NCI-H2081 (cell line): ENCODE measurements around the gene EVA1A.

ENCODE experiments used
- DNase-seq, 2 experiments: peaks; one replicate each; lab custom pipeline; 2025; lab: John Stamatoyannopoulos, UW

Gene EVA1A, protein sequence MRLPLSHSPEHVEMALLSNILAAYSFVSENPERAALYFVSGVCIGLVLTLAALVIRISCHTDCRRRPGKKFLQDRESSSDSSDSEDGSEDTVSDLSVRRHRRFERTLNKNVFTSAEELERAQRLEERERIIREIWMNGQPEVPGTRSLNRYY

DNA sequence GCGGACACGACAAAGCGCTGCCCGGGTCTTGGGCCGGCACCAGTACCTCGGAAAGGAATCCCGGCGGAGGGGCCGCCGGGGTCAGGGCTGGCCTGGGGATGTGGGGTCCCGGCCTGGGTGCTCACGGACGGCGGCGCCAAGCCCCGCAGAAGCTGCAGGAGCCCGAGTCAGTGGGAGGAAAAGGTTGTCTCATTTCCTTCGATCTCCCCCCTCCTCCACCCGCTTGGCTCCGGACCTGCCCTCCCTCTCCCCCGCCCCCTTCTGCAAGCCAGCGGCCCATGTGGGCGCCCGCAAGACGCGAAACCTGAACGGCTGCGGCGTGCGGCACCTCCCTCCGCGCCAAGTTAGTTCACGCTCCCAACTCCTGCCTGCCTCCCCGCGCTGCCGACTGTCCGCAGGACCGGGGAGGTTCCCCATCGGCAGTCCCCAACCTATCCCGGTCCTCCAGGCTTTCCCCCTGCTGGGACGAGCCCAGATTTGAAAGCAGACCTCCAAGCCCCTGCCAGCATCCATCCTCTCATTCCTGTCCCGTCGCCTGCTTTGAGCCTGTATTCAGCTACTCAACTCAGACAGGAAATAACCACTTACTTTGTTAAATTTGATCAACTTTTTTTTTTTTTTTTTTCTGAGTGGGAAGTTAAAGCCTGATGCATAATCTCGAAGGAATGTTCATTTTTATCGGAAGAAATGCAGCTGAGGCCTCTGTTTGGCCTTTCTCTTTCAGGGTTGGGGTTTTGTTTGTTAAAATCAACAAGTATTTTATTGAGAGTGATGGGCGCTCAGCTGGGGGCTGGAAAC is at the start of gene EVA1A:
Gene EVA1A (minus strand): TSS at position 172 of the 798 bp plus-strand sequence. CDS start 42,799 bp downstream, outside the sequence.
- DNase-seq = peak; percentile 45 to 58

DNA sequence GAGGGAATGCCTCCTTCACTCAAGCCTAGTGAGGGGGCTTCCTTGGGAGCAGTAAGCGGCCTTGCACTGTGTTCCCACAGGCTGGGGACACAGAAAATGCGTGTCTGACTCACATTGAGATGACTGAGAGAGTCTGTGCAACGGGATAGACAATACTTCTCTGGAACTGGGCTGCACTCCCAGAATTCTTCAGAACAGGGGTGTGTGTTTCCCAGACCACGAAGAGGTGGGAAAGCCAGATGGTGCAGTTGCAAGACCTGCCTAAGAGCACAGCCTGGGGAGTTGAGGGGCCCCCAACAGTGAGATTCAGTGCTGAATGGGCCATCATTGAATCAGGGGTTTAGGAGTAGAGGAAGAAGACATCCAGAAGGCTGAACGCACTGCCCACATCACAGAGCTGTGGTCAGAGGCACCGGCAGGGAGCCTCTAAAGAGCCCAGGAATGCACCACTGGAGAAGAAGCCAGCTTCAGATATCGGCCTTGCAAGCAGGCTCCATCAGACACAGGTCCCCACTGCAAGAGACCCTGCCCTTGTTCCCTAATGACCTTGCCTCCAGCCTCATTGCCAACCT is 49.3 kb upstream of the EVA1A start:
- DNase-seq = no peak

DNA sequence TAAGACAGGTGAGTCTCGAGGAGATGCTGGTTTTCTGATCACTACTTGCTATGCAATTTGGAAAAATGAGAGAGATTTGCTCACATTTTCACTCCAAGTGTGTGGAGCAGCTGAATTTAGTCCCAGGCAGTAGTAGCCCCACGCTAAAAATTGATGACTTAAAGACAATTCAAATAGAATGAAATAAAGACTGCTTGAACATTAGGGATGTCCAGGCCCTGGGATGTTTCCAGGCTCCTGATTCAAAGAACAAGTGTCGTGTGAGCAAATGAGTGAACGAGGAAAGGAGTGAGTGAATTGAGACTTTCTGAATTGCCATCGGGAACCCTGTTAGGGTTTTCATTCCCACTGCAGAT is 48.6 kb upstream of the EVA1A start:
- DNase-seq = no peak

DNA sequence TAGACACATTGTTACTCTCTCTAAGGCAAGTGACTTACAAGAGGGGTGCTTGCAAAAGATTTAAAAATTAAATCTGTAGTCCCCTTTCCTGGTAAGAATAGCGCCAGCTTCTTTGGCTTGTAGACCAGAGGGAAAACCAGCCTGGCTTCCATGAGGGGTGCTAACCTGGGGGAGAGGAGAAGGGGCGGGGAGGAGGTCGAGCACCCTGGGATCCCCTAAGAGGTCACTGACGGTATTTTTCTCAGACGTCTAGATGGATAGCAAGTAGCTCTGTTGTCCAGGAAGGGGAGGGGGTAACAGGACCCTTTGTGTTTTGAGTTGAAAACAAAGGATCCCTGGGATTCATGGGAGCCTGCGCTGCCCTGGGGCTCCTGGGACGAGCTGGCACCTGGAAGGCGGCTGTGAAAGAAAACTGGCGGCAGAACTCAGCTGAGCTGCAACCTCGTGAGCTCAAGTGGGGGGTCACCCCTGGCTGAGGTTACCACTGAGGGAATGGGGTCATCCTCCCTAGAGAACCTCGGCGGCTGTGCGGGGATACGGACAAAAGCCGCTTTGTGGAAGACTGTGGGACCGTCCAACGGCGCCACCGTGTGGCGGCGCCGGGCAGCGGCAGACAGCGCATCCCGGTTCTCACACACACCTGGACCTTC is 48.1 kb upstream of the EVA1A start:
- DNase-seq = peak; percentile 64 to 72

DNA sequence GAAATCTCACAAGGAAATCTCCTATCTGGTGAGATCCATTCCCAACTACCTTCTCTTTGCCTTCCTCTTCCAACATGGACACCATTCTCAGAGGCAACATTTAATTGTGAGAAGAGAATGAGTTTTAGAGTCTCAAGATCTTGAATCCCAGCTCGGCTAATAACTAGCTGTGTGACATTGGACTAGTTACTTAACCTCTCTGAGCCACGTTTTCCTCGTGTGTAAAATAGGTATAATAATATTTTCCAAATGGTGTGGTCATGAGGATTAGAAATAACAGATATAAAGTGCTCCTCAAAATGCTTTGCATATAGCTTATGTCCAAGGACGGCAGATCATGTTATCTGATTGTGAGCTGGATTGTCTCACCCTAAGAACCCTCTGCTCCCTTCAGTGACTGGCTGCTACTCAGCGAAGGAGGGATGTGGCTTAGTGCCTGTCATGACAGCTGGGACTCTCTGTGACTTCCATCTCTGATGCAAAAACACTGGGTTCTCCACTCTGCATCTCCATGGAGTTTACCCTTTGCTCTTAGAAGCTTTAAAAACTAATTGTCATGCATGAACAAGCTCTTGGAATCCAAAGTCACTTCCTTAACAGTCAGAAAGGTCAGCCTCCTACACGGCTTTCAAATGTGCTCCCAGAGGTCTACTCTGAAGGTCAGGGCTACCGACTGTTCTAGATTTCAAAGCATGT is 47.4 kb upstream of the EVA1A start:
- DNase-seq = no peak

DNA sequence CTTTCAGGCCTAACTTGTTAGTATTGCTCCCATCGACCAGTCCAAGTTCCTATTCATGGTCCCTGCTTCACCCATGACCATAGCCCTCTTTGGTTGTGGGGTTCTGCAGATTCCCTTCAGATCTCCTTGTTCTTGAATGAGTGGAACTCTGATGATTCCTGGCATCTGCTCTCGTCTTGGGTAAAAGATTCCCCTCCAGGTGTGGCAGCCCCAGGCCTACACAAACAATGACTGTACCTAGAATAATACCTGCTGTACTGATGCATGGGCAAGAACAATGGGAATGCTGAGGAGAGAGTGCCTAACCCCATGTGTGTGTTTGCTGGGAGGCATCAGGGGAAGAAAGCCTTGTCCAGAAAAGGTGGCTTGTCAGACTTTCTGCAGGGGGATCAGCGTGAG is 46.7 kb upstream of the EVA1A start:
- DNase-seq = no peak

DNA sequence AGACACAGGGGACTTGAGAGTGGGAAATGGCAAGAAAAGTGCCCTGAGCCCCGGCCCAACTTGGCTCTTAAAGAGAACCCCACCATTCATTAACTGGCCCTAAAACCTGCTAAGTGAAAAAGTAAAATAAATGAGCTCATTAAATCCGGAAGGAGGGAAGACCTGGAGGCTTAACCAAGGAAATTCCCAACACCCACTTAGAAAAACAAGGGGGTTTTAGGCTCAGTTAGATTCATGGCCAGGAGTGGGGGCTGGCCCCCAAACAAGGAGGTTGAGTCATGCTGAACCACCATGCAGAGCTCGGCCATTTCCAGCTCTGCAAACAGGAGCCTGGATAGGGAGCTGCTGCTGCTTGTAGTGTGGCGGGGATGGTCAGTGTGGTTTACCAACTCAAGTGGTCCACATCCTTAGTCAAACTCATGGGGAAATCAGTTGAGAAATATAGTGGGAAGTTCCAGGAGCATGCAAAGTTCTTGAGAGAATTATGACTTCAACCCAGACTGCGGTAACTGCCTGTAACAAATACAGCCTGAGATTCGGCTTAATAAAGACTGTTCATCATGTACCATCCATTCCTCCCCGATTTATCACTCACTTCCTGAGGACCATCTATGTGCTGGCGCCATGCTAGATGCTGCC is 46.1 kb upstream of the EVA1A start:
- no peak for DNase-seq

DNA sequence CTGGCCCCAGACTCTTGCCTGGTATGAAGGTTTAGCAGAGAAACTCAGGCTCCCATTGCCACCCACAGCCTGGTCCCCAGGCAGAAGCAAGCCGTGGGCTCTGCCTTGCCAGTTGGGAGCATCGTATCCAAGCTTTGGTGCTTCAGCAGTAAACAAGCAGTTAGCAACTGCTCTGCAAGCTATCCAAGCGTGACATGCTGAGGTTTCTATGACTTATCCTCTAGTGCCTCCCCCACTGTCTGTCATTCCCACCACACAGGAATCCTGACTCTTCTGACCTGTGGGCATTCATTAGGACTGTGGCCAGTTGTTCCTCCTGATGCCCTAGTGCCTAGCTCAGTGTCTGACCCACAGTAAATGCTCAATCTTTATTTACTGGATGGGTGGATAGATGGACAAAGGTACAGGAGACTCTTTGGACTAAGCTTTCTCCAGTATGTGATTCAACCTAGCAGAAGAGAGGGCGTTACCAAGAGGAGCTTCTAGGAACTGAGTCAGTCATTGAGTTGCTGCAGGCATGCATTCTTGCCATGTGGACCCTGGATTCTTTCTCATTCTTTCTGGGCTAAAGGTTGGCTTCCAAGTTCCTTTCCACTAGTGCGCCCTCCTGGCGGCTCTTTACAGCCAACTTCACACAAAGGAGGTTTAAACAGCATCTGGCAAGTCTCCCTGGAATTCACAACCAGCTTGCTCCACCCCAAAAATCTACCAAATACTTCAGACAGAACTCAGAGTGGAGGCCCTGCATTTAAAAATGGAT is 45.2 kb upstream of the EVA1A start:
- DNase-seq = no peak

DNA sequence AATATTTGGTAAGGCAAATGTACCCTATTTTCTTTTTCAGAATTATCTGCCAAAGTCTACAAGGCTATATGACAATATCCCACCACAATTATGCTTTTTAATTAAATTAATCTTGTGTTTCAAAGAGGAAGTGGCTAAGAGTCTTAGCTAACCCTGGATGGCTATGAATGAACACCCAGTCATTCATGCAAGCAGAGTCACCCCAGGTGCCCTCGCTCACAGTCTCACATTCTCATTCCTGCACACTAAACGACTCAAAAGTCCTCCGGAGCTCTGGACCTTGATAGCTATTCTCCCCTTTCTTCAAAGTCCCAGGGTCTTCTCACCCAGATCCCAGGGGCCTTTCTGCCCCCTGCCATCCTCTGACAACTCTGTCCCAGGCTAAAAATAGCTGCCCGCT is 43.7 kb upstream of the EVA1A start:
- DNase-seq = no peak

DNA sequence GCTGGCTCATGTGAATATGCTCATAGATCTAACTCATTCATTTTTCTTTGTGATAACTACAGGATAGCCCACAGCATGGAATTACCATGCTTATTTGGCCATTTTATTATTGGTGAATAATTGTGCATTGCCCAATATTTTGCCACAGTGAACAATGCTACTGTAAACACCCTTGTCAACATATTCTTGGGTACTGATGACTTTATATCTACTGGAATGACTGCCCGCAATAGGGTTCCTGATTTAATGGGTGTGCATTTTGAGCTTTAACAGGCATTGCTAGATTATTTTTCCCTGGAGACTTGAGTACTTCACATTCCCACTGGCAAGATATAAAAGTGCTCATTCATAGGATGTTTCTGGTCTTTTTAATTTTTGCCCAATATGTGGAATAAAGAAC is 42.7 kb upstream of the EVA1A start:
- no peak for DNase-seq

DNA sequence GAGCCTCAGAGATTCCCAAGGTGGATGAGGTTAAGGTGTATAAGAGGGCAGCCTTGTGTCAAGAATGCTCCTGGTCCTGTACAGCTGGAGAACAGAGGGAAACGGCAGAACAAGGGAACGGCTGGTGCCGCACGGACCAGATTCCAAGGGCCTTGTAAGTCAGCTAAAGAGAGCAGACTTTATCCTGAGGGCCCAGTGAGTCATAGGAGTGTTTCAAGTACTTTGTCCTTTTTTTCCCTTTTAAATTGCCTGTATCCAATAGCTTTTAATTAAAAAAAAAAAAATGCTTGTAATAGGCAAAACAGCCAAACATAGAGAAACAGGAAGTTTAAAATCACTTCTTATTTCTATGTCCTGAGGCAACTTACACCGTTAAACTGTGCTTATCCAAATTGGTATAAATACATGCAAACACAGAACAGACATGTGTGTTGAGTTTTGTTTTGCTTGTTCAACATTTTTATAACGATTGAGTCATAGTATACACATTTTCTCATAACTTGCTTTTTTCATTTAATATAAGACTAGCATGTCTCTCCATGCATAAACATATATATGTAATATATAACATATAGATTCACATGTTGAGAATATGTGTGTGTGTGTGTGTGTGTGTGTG is 42.1 kb upstream of the EVA1A start:
- no peak for DNase-seq

DNA sequence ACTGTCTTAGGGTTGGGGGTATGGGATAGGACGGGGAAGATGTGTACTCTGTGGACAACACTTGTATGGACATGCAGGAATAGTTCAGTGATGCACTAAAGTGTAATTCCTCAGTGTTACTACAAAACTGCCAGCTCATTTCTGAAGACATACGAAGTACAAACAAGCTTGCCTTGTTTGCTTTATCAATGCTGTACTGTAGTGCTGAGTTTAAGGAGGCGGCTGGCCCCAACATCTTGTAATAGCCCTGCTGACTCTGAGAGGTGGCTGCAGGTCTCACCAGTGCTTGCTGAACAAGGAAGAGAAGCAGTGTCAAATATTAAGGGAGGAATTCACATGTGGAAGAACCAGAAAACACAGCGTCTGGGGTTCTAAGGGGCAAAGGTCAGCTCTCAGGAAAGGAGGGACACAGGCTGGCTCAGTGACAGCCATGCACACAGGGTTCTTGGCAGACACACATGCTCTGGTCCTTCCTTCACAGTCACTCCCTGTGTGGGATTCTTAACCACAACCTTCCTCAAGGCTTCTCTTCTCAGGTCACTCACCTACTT is 39.8 kb upstream of the EVA1A start:
- DNase-seq = no peak

DNA sequence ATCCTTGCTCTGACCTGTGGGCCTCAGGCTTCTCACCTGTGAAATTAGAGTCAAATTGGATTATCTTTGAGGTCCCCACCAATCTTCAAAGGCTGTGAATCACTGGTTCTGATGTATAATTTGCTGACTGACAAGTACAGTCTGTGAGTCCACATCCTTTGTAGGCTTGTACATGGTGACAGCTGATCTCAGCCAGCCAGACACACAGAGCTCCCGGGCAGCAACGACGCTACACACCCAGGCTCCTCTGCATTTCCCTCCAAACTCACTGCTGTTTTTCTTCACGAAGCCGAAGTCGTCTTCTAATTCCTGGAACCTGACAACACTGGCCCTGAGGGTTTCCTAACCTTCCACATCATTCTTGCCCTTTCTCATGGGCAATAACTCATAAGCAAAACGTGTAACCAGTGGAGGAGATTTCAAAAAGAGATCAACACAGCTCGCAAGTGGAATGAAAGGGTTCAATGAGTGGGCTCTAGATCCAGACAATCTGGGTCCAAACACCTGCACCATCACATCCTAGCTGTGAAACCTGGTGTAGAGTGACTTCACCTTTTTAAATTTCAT is 37.9 kb upstream of the EVA1A start:
- DNase-seq = no peak

DNA sequence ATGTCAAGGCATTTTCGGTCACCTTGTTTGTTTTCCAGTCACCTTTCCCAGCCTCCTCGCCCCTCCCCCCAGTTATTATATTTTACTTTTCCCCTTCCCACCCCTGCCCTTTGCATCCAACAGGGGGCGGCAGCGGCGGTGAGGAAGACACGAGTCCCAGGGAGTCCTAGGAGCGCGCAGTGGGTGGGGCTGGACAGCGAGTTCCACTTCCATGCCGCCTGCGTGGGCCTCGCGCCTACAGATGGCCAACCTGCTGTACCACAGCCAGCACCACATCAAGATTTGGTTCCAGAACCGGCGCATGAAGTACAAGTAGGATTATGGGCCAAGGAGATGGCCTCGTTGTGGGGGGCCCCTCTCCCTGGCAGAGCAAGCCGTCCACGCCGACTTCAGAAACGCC is 37.2 kb upstream of the EVA1A start:
- DNase-seq = no peak

DNA sequence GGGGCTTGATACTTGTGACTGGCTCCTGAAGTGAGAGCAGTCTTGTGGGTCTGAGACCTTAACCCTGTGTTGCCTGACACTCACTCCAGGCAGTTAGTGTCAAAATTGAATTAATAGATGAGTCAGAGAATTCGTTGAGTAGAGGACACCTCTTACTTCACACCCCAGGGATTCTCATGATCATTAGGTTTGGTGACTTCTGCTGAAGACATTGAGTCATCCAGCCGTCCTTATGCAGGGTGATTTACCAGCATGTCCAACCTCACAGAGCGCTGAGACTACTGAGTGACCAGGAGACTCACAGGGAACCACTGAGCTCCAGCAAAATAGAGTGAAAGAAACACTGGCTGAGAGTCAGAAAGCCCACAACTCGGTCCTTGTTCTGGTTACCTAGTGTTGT is 36.0 kb upstream of the EVA1A start:
- DNase-seq = no peak

DNA sequence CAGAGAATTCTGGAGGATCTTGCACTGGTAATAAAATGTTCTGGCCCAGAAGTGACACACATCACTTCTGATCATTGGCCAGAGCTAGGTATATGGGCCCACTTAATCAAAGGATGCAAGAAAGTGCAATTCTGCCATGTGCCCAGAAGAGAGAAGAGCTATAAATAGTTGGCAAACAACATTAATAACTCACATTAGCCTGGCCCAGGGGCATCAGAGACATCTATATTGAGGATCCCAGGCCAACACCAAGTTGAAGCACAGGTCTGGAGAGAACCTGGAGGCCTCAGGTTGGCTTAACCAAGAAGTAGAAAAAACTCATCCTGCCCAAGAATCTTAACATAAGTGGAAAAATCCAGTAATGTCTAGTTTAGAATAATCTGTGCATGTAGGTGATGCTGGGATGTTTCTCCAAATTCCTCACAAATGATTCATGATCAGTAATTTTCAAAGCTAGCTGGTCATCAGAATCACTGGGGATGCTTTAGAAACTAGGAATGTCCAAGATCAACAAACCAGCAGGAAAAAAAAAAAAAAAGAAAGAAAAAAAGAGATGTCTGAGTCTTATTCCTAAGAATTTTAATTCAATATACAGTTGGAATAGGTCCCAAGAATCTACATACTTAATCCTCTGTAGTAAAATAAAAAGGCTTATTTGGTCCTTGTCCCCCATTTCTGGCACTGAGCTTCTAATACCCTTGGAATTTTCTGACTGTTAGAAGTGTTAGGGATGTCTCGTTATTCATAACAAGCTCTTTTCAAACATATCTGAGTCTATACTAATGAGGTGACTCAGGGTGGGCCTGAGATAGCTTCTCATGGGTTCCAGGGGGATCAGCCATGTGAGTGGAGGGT is 35.0 kb upstream of the EVA1A start:
- no peak for DNase-seq

DNA sequence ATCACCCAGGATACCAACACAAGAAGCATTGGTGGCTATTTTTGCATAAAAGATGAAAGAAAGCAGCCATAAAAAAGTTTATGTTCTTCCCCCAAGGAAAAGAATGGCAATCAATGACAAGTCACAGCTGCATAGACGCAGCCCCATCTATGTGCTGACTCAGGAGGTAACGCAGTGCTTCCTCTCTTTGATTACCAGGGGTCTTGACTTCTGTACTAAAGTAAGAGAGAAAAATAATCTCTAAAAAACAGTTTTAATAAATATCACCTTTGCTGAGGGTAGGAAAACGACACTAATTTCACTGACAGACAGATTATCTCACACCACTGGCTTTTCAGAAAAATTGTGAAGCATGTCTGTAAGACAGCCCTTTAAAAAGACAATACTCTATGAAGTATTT is 33.9 kb upstream of the EVA1A start:
- no peak for DNase-seq

DNA sequence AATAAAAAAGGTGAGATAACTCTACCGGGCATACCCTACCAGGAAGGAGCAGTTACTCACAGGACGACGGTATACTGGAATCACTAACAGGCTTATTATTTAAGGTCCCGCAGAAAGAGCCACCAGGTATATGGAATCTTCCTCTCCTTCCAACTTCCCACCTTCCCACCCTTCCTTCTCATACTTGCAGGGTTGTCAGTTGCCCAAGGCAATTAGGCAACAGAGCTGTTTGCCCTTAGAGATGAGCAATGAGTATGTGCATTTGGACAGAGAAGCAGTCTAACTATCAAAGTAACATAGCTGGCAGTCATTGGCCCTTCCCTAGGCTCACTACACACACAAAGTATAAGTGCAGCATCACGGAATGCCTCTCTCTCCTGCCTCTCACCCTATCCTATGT is 32.1 kb upstream of the EVA1A start:
- no peak for DNase-seq

DNA sequence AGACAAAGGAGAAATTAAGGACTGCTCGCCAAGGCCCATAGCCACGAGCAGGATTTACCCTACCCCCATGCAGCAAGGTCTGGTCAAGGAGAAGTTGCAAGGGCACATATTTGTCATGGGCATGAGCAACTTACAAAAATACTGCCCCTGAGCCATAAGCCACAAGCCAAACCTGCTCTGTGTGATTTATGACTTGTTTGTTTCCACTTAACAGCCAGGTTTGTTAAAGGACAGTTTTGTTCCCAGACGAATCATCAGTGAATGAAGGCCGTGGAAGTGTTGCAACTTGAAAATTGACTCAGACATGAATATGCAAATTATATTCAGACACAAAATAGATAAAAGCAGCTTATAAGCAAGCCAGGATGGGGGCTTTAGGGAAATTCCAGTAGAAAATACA is 31.3 kb upstream of the EVA1A start:
- DNase-seq = peak in 1 of 2 experiments; percentile 11
